ENCODE results near the gene BPIFB1. TPM values are rescaled to one million over a fixed set of nuclear protein-coding genes. Genes with fewer than 3 reads are reported as not detected.

BPIFB1 gene
- total RNA-seq, 2 donors from 2014 or later: not detected

DNA sequence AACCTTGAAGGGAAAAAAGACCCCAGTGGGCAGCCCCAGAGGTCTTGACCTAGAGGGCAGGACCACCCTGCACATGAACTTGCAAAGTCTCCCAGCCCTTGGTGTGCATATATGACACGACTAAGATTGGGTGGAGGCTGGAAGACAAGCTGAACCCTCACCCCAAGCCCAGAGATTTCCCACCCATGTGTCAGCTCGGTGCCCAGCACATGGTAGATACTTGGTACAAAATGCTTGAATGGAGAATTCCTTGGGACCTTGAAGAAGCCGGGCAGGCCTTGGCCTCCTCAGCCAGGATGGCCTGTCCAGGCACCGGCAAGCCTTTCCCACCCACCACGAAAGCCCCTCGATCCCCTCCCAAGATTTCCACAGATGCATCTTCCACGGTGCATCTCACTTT is 50.6 kb downstream of the BPIFB1 start:
- WGBS, 2 donors: 73 to 82% methylated on average over 6 to 7 of the region's 7 CpGs
- DNase-seq: no peak
- TF ChIP-seq POLR2A (IDR thresholded peaks at IDR 0.05): no peak
- TF ChIP-seq, protein P1, sequence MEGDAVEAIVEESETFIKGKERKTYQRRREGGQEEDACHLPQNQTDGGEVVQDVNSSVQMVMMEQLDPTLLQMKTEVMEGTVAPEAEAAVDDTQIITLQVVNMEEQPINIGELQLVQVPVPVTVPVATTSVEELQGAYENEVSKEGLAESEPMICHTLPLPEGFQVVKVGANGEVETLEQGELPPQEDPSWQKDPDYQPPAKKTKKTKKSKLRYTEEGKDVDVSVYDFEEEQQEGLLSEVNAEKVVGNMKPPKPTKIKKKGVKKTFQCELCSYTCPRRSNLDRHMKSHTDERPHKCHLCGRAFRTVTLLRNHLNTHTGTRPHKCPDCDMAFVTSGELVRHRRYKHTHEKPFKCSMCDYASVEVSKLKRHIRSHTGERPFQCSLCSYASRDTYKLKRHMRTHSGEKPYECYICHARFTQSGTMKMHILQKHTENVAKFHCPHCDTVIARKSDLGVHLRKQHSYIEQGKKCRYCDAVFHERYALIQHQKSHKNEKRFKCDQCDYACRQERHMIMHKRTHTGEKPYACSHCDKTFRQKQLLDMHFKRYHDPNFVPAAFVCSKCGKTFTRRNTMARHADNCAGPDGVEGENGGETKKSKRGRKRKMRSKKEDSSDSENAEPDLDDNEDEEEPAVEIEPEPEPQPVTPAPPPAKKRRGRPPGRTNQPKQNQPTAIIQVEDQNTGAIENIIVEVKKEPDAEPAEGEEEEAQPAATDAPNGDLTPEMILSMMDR (IDR thresholded peaks at IDR 0.05): no peak
- no peaks in the 10 kb centered on the region for H3K27me3 ChIP-seq
- H3K4me3 ChIP-seq: no peak overlapping the region
- no peak for ATAC-seq
- H3K9me3 ChIP-seq: no peaks in the 10 kb centered on the region
- no peaks in the 10 kb centered on the region for H3K36me3 ChIP-seq (replicated peaks in 1 of 2; ENCODE audit: insufficient read depth in 1 of 2, low read depth in 2 of 2)
- H3K27ac ChIP-seq: no peak overlapping the region
- intact Hi-C loops (cut with DNase I): no loop called here
- H3K4me1 ChIP-seq: no peaks in the 10 kb centered on the region

DNA sequence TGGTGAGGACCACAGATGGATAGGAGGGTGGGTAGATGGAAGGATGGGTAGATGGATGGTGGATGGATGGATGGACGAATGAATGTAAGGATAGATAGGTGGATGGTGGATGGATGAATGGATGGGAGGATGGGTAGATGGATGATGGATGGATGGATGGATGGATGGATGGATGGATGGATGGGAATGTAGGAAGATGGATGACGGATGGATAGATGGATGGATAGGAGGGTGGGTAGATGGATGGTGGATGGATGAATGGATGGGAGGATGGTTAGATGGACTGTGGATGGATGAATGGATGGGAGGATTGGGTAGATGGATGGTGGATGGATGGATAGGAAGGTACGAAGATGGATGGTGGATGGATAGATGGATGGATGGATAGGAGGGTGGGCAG is 51.1 kb downstream of the BPIFB1 start:
- Histone ChIP-seq H3K9me3 (no peaks in the 10 kb centered on the region), H3K27ac (no peak overlapping the region), H3K27me3 (no peaks in the 10 kb centered on the region), H3K36me3 (replicated peaks in 1 of 2; ENCODE audit: insufficient read depth in 1 of 2, low read depth in 2 of 2) (no peaks in the 10 kb centered on the region), H3K4me3 (no peak overlapping the region), H3K4me1 (no peaks in the 10 kb centered on the region)
- WGBS, 2 donors: 78 to 87% methylated on average over 3 of the region's 3 CpGs
- TF ChIP-seq, protein P1 (IDR thresholded peaks at IDR 0.05): no peak
- no peak for TF ChIP-seq POLR2A (IDR thresholded peaks at IDR 0.05)
- ATAC-seq (no peak), DNase-seq (no peak)
- intact Hi-C loops (cut with DNase I): no loop called here

DNA sequence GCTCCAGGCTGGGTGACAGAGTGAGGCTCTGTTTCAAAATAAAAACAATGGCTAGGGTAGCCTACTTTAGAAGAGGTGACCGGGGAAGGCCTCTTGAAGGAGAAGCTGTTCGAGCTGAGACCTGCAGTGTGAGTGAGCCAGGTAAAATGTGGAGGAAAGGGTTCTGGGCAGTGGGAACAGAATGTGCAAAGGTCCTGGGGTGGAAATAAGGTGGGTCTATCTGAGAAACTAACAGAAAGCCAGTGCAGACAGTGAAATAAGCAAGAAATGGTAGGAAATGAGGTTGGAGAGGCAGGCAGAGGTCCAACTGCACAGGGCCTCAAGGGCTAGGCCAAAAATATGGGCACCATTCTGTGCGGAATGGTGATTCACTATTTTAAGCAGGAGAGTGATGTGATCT is 53.4 kb downstream of the BPIFB1 start:
- H3K4me3 ChIP-seq: no peak overlapping the region
- ATAC-seq: no peak
- intact Hi-C loops (cut with DNase I): no loop called here
- WGBS, 2 donors: 79 to 81% methylated on average over 3 of the region's 3 CpGs
- no peak overlapping the region for H3K27ac ChIP-seq
- no peak for DNase-seq
- H3K4me1 ChIP-seq: no peaks in the 10 kb centered on the region
- H3K27me3 ChIP-seq: no peaks in the 10 kb centered on the region
- no peaks in the 10 kb centered on the region for H3K9me3 ChIP-seq
- no peaks in the 10 kb centered on the region for H3K36me3 ChIP-seq (replicated peaks in 1 of 2; ENCODE audit: insufficient read depth in 1 of 2, low read depth in 2 of 2)
- TF ChIP-seq, protein P1 (IDR thresholded peaks at IDR 0.05): no peak
- no peak for TF ChIP-seq POLR2A (IDR thresholded peaks at IDR 0.05)

DNA sequence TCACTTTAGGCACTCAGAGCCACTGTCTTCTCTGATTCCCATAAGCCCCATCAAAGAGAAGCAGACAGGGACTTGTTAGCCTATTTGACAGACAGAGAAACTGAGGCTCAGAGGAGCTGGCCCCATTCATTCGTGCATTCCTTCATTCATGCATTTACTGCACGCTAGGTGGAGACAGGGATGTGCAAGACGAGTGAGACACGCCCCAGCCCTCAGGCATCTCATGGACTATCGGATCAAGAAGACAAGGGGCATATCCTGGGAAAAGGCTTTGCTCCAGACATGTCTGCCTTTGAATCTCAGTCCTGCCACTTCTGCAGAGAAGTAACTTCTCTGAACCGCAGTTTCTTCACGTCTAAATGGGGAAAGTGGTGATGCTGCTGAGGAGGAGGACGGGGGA is 54.1 kb downstream of the BPIFB1 start:
- H3K4me1 ChIP-seq: no peaks in the 10 kb centered on the region
- intact Hi-C loops (cut with DNase I): no loop called here
- no peak for ATAC-seq
- H3K9me3 ChIP-seq: no peaks in the 10 kb centered on the region
- TF ChIP-seq, protein P1 (IDR thresholded peaks at IDR 0.05): no peak
- TF ChIP-seq POLR2A (IDR thresholded peaks at IDR 0.05): no peak
- no peak overlapping the region for H3K4me3 ChIP-seq
- 65 to 72% methylated on average over 8 of the region's 8 CpGs for WGBS, 2 donors
- no peaks in the 10 kb centered on the region for H3K27me3 ChIP-seq
- no peaks in the 10 kb centered on the region for H3K36me3 ChIP-seq (replicated peaks in 1 of 2; ENCODE audit: insufficient read depth in 1 of 2, low read depth in 2 of 2)
- no peak overlapping the region for H3K27ac ChIP-seq
- no peak for DNase-seq

DNA sequence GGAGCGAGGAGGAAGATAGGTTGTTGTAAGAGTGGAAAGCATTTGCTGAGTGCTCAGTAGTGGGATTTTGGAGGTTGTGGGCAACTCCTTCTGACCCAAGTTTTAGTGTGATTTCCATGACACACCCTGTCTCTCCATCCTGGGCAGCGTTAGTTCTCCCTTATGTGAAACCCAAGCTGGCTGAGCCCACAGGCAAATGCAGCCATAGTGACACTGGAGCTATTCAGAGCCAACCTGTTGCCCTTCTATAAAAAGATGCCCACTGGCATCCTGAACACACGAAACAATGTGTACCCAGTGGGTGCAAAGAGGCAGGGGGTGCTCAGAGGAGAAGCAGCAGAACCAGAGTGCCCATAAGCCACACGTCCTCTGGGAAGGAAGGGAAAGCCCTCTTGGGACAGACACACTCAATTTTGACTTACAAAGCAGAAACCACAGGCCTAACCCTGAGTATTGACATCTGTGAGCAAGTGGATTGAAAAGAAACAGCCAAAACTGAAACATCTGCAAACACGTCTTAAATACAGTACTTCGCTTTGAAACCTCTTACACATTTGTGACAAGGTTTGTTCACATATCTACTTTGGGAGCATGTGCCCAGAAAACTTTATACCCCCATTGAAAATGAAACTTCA is 54.6 kb downstream of the BPIFB1 start:
- Histone ChIP-seq H3K36me3 (replicated peaks in 1 of 2; ENCODE audit: insufficient read depth in 1 of 2, low read depth in 2 of 2) (no peaks in the 10 kb centered on the region), H3K4me3 (no peak overlapping the region), H3K27ac (no peak overlapping the region), H3K9me3 (no peaks in the 10 kb centered on the region), H3K27me3 (no peaks in the 10 kb centered on the region), H3K4me1 (no peaks in the 10 kb centered on the region)
- no peak for DNase-seq
- TF ChIP-seq, protein P1 (IDR thresholded peaks at IDR 0.05): no peak
- no peak for TF ChIP-seq POLR2A (IDR thresholded peaks at IDR 0.05)
- intact Hi-C loops (cut with DNase I): no loop called here
- WGBS, 2 donors: 62 to 76% methylated on average over 6 of the region's 6 CpGs
- ATAC-seq: no peak
